NCI-H2196 (cell line): ENCODE results near the gene IQCM.

Experiments
- DNase-seq: peaks from one replicate; lab custom pipeline; 2025; ENCODE audit not compliant: unreplicated experiment; lab: John Stamatoyannopoulos, UW

IQCM gene

GRCh38 chr4:149321438-149321837, 494.2 kb downstream of the IQCM start:
- DNase-seq: no peak

- DNase-seq: no peak
These were observed 504.6 kb downstream of the IQCM start for GRCh38 chr4:149311076-149311475.

GRCh38 chr4:149306537-149306936, 509.1 kb downstream of the IQCM start:
- no peak for DNase-seq
